Lung (tissue), 12 donors: ENCODE results near the gene THRB. TPM values are rescaled to one million over a fixed set of nuclear protein-coding genes. Genes with fewer than 3 reads are reported as not detected.

Experiments used
- ATAC-seq: fragments of 200-7000 bp; cut with Tn5 transposase; one replicate; pipeline ENCODE4 v1.9.1; 2020; ENCODE audit warnings: moderate number of reproducible peaks; ENCODE audit not compliant: insufficient read depth, low FRiP score
- DNase-seq, 3 donors: peaks; one replicate each; pipeline ENCODE4 v3.0.0-alpha.2; 2013 to 2017
- H3K27ac ChIP-seq, 2 donors: one replicate each; pipeline ENCODE4 v1.5.1; 2013; ENCODE audit warnings: mild to moderate bottlenecking in 2 of 2, moderate library complexity in 2 of 2, control low read depth in 1 of 2, inconsistent platforms in 1 of 2, low read depth in 1 of 2, low read length in 1 of 2
- H3K27me3 ChIP-seq, 3 donors: one replicate each; pipeline ENCODE4 v1.5.1; 2013; ENCODE audit warnings: low read length in 2 of 3; ENCODE audit not compliant: control insufficient read depth in 3 of 3, insufficient read depth in 3 of 3
- H3K36me3 ChIP-seq, 4 donors: one replicate each; pipeline ENCODE4 v1.5.1; 2013; ENCODE audit warnings: low read length in 4 of 4, mild to moderate bottlenecking in 1 of 4, moderate library complexity in 1 of 4; ENCODE audit not compliant: control insufficient read depth in 4 of 4, insufficient read depth in 4 of 4
- H3K4me1 ChIP-seq, 5 donors: one replicate each; pipeline ENCODE4 v1.5.1; 2013; ENCODE audit warnings: low read length in 5 of 5, mild to moderate bottlenecking in 2 of 5, moderate library complexity in 1 of 5; ENCODE audit not compliant: control insufficient read depth in 5 of 5, insufficient read depth in 5 of 5
- H3K4me3 ChIP-seq: one replicate; pipeline ENCODE4 v1.5.1; 2013; ENCODE audit warnings: mild to moderate bottlenecking, control low read depth, moderate library complexity
- H3K9ac ChIP-seq, 2 donors: one replicate each; pipeline ENCODE4 v1.5.1; 2013; ENCODE audit warnings: low read length in 2 of 2, control low read depth in 1 of 2; ENCODE audit not compliant: insufficient read depth in 1 of 2
- H3K9me3 ChIP-seq, 4 donors: one replicate each; pipeline ENCODE4 v1.5.1; 2013; ENCODE audit warnings: low read length in 3 of 4, mild to moderate bottlenecking in 1 of 4, moderate library complexity in 1 of 4; ENCODE audit not compliant: control insufficient read depth in 4 of 4, insufficient read depth in 3 of 4
- WGBS, 2 donors: extraction: QIAGEN DNeasy Blood & Tissue Kit; methylation state at CpG; one replicate each; pipeline ENCODE4 v1.1.7; 2013; 5-methylcytosine and 5-hydroxymethylcytosine counted together
- polyA plus RNA-seq, 2 donors: library from polyadenylated mRNA; stranded (reverse); fragments of 200-250 nt; gene quantifications; one replicate each; pipeline ENCODE4 v1.2.1, GENCODE V29; 2013
- total RNA-seq, 2 donors: library from RNA; depleted of rRNA in 1 of 2; stranded (reverse); fragments of >200 nt in 1 of 2; gene quantifications; one replicate each; pipeline ENCODE4 v1.2.1, GENCODE V29; 2014 to 2021
- TF ChIP-seq, protein P1 (sequence below): IDR thresholded peaks from 2 replicates; pipeline ENCODE4 v1.5.1; 2012; ENCODE audit warnings: mild to moderate bottlenecking; ENCODE audit errors: control extremely low read depth, extremely low read depth
- donor health status: control.
- donor health status: control.
- donor health status: Bipolar disorder and iron deficiency.
- donor health status: healthy.
- donor health status: DM: yes; HTN: yes; CAD: no.

Gene THRB
- total and polyA plus RNA-seq, 4 donors: 2.1 to 23.5 (median 6.1) TPM

DNA sequence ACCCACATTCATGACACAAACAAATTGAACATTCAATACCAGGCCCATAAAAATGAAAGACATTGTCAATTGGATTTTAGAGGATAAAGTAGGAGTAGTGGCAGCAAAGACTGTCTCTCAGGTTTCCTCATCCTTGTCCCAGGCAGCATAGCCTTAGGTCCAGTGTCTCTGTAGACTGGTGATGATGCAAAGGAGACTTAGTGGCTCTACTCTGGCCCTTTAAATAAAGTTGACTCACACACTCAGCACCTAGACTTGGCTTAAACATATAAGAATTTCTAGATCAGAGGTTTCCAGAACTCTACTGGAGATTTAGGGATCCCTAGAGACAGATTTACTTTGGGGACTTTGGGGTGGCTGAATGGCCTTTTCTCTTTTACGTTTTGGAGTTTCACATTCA is 382.9 kb downstream of the THRB start:
- DNase-seq (no peak), ATAC-seq (no peak)
- Histone ChIP-seq H3K9ac (no peak overlapping the region), H3K36me3 (no peaks in the 10 kb centered on the region), H3K27ac (no peak overlapping the region), H3K4me1 (no peaks in the 10 kb centered on the region), H3K9me3 (no peaks in the 10 kb centered on the region), H3K4me3 (no peak overlapping the region), H3K27me3 (peaks cover 0 to 3% (median 0%) of the 10 kb centered on the region in 3 donors)
- TF ChIP-seq, protein P1, sequence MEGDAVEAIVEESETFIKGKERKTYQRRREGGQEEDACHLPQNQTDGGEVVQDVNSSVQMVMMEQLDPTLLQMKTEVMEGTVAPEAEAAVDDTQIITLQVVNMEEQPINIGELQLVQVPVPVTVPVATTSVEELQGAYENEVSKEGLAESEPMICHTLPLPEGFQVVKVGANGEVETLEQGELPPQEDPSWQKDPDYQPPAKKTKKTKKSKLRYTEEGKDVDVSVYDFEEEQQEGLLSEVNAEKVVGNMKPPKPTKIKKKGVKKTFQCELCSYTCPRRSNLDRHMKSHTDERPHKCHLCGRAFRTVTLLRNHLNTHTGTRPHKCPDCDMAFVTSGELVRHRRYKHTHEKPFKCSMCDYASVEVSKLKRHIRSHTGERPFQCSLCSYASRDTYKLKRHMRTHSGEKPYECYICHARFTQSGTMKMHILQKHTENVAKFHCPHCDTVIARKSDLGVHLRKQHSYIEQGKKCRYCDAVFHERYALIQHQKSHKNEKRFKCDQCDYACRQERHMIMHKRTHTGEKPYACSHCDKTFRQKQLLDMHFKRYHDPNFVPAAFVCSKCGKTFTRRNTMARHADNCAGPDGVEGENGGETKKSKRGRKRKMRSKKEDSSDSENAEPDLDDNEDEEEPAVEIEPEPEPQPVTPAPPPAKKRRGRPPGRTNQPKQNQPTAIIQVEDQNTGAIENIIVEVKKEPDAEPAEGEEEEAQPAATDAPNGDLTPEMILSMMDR: no peak
- WGBS, 2 donors: 61 to 76% methylated on average over 1 of the region's 1 CpG

DNA sequence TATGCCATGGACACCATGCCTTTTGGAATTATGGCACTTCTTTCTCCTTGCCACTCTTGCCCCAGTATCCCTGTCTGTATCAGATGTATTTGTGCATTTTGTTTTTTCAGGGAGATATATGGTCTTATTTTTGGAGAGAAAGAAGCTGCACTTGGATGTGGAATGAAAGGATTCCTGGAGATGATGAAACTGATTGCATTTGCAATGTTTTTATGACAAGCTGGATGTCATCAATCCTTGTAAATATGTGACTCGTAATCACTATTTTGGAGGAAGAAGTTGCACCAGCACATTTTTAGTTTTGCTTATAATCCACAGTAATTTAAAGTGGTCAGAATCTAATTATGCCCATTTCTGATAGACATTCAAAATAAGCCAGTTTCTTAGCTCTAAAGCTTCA is 384.6 kb downstream of the THRB start:
- ATAC-seq (no peak), DNase-seq (no peak)
- Histone ChIP-seq H3K27ac (no peak overlapping the region), H3K9me3 (no peaks in the 10 kb centered on the region), H3K36me3 (no peaks in the 10 kb centered on the region), H3K4me1 (no peaks in the 10 kb centered on the region), H3K4me3 (no peak overlapping the region), H3K9ac (no peak overlapping the region), H3K27me3 (peaks cover 0 to 3% (median 0%) of the 10 kb centered on the region in 3 donors)
- TF ChIP-seq, protein P1: no peak
- 58 to 71% methylated on average over 1 of the region's 1 CpG for WGBS, 2 donors

DNA sequence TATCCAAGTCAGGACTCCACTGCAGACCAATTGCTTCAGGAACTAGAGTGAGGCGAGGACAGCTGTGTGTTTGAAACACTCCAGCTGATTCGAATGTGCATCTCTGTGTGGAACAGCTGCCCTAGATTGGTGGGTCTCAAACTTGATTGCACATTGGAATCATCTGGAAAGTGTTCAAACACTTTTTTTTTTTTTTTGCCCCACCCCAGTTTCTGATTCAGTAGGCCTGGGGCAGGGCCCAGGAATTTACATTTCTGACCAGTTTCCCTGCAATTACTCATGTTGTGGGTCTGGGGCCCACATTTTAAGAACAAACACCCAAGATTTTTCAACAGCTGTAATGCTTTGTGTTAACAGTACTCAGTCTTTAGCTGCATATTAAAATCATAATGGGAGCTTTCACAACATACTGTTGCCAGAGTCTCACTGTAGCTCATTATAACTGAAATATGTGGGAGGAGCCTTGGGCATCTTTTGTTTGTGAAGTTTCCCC is 392.9 kb downstream of the THRB start:
- H3K36me3 ChIP-seq: no peaks in the 10 kb centered on the region
- no peak overlapping the region for H3K9ac ChIP-seq
- H3K27ac ChIP-seq: no peak overlapping the region
- peaks cover 0 to 27% (median 11%) of the 10 kb centered on the region in 5 donors for H3K4me1 ChIP-seq
- H3K4me3 ChIP-seq: no peak overlapping the region
- TF ChIP-seq, protein P1: no peak
- WGBS, 2 donors: 82 to 84% methylated on average over 2 of the region's 2 CpGs
- no peaks in the 10 kb centered on the region for H3K27me3 ChIP-seq
- ATAC-seq: peak; percentile 45
- H3K9me3 ChIP-seq: no peaks in the 10 kb centered on the region
- DNase-seq: peak; percentile 76 to 92 (median 90)
